GM19452 (cell line): Measurements from ENCODE around the gene EZR.

Source experiments
- ATAC-seq: cut with Tn5 transposase; IDR thresholded peaks from one replicate; pipeline ENCODE4 v1.9.1; 2021; ENCODE audit not compliant: unreplicated experiment

Gene EZR

DNA sequence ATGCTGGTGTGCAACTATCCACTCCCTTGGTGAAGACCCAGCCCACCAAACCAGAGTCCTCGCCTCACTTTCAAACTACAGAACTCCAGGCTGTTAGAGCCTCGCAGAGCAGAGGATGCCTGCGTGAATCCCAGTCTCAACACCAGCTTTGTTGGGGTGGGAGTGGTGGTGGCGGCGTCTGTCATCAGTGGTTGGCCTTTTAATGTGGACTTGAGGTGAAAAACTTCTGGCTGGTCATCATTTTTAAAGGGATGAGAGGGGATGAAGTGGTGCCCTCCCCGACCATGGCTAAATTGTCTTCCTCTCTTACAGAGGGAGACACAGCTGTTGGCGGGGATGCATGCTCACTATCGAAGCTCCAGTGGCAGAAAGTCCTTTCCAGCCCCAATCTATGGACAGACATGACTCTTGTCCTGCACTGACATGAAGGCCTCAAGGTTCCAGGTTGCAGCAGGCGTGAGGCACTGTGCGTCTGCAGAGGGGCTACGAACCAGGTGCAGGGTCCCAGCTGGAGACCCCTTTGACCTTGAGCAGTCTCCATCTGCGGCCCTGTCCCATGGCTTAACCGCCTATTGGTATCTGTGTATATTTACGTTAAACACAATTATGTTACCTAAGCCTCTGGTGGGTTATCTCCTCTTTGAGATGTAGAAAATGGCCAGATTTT, 54.9 kb downstream of the EZR start:
- no peak for ATAC-seq

DNA sequence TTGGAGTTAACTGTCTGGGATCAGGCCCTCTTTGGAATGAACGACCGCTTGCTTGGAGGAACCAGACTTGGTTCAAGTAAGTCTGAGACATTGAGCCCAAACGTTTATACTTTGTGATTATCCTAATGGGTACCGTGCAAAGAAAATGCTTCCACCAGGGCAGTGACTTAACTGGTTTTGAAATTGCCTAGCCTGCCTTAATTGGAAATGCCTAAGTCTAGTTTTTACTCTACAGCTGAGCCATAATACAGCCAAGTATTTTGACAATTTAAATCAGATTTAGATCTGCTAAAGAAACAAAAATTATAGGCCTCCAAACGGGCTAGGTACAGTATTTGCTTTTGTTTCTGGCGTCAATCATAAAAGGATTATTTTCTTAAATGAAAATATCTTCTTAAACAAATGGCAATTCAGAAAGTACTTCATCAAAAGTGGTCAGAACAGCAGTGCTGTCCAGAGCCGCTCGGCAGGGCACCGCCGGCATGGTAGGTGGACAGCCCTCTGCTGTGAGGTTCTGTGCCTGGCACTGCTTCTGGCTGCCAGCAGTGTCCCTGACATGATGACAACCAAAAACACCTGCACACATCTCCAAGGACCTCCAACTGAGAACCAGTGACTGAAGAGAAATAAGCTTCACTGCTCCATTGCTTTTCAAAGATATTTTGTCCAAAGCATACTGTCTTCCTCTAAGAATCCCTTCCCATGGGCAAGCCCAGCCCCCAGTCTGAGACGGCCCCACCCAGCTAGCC, 55.6 kb downstream of the EZR start:
- no peak for ATAC-seq

DNA sequence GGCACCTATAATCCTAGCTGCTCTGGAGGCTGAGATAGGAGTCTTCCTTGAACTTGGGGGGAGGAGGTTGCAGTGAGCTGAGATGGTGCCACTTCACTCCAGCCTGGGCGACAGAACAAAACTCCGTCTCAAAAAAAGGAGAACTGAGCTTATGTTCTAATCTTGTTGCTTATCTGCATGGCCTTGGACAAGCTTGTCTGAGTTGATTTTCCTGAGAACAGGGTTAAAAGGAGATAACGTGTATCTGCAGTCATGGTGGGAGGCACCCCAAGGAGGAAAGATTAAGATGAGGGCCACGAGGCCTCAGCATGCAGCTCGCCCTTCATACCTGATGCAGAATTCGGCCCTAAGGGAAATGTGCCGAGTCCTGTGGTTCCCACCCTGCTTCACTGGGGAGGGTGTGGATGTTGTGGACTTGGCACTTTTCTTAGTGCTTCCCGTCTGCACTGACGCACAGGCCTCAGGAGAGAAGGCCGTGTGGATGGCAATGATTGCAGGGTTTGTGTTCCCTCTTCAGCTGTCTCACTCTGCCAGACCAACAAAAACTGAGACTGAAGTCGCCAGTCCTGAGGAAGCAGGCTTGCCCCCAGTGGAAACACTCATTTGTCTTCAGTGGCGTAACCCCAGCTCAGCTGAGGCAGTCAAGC, 56.3 kb downstream of the EZR start:
- ATAC-seq, result no peak

DNA sequence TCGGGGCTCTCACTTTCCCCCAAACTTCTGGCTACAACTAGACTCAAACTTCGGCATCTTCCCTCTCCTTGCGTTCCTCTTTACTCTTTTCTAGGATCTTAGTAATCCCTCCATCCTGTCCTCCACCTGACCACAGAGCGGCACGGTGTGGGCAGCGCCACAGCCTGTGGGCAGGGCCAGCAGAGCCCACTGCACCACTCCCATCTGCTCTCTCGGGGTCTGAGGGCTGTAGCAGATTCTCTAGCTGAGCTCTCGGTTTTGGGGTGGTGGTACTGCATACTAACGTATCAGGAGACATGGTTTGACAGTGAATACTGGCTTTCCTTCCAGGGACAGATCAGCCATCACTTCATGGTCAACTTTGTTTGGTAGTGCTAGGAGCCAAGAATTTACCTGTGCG, 57.4 kb downstream of the EZR start:
- ATAC-seq, result no peak

- no peak for ATAC-seq
Measured at GRCh38 chr6:158760618-158761250, 58.4 kb downstream of the EZR start.

GRCh38 chr6:158759966-158760617, 59.1 kb downstream of the EZR start:
- no peak for ATAC-seq

DNA sequence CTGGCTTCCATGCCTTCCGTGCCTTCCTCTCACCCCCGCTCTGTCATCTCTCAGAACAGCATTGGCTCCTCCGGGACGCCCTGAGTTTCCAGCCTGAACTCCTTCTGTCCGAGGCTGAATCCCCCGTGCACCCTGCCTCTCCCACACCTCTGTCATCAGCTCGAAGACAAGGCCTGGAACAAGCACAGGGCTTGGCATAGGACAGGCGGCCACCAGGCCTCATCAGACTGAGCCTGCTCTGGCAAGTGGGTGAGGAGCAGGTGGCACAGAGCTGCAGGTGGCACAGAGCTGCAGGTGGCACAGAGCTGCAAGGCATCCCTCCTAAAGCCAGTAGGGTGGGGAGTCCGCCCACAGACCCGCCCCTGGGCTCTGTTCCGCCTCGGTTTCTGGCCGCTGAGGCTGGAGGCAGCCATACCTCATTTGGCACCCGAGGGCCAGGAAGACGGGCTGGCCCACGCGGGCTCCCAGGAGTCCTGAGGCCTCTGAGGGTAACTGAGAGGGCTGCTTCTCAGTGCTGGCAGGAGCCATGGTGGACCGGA, 60.2 kb downstream of the EZR start:
- no peak for ATAC-seq

DNA sequence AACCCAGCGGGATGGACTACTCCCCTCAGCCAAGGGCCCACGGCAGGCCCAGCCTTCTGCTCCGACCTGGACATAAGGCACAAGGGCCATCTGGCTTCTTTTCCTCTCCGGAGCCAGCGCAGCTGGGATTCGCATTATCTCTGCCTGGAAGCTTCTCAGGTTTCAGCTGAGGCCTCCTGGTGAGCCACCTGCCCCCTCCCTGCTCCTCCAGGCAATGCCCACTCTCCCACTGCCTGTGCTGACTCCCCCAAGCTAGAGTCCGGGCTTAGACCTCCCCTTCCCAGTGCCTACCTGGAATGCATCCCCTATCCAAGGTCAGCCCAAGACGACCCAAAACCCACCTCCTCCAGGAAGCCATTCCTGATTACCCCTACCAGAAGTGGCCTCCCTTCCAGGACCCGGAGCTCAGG, 60.7 kb downstream of the EZR start:
- ATAC-seq, result no peak

DNA sequence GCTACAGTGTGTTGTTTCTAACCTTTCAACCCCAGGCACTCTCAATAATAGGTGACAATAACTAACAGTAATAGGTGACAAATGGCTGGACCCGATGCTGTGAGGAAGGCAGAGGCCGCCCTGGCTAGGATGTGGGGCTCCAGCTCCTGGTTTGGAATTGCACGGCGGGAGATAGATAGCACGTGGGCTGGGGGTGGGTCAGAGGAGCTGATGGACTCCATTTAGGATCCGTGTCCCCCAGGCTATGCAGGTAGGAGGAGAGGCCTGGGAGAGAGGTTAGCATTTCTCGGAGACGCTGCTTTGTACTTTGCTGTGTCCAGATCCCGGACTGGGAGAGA, 61.4 kb downstream of the EZR start:
- ATAC-seq, result no peak

DNA sequence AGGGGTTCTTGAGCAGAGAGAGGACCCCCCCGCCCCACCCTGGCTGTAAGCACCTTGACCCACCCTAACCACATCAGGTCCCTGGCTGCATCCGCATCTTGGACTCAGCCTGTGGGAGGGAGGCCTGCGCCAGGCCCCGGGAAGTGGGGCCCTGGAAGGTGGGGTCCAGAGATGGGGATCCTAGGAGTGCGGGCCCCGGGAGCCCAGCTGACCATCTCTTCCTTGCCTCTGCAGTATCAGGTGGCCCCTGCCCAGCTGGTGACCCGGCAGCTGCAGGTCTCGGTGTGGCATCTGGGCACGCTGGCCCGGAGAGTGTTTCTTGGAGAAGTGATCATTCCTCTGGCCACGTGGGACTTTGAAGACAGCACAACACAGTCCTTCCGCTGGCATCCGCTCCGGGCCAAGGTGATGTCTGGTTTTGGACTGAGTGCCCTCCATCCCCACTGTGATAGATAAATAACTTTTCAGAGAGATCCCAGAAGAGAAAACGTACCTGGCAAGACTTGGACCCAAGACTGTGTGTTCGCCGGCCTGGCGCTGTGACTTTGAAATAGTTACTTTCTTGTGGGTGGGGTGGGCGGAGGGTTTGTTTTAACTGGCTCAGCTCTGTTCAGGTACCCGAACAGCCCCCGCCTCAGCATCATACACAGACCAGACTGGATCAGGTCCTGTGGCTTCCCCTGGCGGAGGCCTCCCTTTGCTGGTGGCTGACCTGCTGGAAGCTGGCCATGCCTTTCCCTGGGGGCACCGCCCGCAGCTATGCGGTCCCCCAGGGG, 62.0 kb downstream of the EZR start:
- no peak for ATAC-seq

DNA sequence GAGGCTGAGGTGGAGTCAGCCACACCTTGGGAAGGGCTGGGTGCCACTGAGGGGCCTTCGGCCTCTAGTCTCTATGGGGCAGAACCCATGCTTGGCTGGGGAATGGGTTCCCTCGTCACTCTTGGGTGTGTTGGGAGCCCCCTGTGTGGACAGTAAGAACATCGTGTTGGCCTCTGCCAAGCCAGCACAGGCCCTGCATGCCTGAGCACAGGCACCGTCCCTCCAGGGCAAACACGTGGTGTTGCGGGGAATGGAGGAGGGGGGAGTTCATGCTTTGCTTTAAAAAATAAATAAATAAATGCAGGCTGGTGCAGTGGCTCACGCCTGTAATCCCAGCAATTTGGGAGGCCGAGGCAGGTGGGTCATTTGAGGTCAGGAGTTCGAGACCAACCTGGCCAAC, 63.0 kb downstream of the EZR start:
- no peak for ATAC-seq

DNA sequence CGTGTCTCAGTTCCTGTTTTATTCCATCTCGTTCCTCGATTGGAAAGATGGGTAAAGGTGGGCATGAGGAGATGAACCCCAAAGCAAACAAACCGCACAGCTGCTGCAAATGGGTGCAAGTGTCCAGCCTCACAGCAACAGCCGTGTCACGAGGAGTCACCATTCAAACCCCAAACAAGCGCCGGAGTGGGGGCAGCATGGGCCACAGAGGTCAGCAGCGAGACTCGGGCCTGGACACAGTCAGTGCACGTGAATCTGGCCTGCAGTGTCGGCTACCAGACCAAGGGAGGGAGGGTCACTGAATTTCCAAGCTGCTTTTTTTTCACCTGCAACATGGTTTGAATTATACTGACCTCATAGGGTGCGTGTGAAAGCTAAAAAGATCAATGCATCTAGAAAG, 63.5 kb downstream of the EZR start:
- no peak for ATAC-seq

- no peak for ATAC-seq
Measured at GRCh38 chr6:158754738-158755137, 64.4 kb downstream of the EZR start.

DNA sequence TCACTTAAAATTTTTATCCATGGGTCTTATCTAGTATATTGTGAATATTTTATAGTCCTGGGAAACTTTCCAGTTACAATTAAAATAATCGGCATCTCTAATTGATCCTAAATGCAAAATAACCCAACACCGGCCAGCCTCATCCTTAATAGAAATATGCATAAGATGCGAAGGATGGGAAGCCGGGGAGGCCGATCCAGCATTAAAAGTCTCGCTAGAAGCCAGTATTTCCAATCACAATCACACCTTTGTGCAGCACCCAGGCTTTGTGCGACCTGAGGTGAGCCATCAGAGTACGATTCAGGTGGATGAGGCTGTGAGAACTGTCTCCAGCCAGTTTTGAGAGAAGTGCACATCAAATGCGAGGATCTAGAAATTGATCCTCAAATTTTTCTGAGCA, 65.4 kb downstream of the EZR start:
- ATAC-seq, result no peak

GRCh38 chr6:158752613-158753012, 66.6 kb downstream of the EZR start:
- no peak for ATAC-seq

GRCh38 chr6:158751921-158752320, 67.2 kb downstream of the EZR start:
- no peak for ATAC-seq

GRCh38 chr6:158751224-158751623, 67.9 kb downstream of the EZR start:
- ATAC-seq, result no peak

GRCh38 chr6:158744986-158745430, 74.2 kb downstream of the EZR start:
- no peak for ATAC-seq

DNA sequence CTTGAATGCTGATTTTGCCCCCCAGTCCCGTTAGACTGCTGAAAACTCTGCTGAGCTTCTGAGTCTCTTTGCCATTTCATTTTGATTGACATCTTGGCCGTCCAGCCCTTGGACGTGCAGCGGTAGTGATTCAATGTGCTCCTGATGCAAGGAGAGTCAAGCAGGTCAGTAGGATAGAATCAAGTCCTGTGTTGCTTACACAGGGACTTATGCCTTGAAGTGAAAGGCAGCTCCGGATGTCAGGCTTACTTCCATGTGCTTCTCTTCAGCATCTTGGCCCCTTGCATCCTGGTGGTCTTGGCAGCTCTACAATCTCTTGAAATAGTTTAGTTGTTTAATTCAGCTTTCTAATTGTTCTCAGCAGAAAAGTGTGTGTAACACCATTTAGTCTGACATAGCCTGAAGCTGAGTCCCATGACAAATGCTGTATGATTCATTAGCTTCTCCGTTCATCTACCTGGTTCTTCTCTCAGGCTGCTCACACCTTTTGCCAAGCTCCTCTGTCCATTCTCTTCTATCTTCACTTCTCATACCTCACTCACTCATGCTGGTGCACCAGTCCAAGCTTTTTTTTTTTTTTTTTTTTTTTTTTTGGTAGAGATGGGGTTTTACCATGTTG, 76.0 kb downstream of the EZR start:
- no peak for ATAC-seq

DNA sequence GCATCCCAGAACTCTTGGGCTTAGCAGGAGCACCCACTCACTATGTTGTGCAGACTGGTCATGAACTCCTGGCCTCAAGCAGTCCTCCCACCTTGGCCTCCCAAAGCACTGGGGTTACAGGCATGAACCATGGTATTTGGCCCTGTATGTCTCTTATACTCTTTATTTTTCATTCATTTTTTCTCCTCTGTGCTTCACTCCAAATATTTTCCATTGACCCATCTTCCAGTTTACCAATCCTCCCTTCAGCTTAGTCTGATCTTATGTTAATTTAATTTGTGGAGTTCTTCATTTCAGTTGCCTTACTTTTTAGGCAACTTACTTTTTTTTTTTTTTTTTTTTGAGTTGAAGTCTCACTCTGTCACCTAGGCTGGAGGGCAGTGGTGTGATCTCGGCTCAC, 79.5 kb downstream of the EZR start:
- no peak for ATAC-seq
